PC-3 (cell line): ENCODE measurements around the gene MYLK. TPM values are rescaled to one million over a fixed set of nuclear protein-coding genes. Genes with fewer than 3 reads are reported as not detected.

Experiments
- total RNA-seq: library from RNA; depleted of rRNA; stranded (reverse); fragments of >200 nt; gene quantifications from 2 replicates; pipeline ENCODE4 v1.2.3, GENCODE V29; 2014; rRNA removed

MYLK gene
- total RNA-seq, 1 experiment from 2014 or later, result 6.9 TPM

Other genes starting within 250 kb of the MYLK start
- 40.9 and 62.6 TPM in 2 replicates for gene CCDC14, start 76.9 kb upstream of the MYLK start, total RNA-seq
- gene ROPN1, start 107.8 kb upstream of the MYLK start, total RNA-seq, result not detected in 2 replicates
- 9.9 and 13.0 TPM in 2 replicates for gene KALRN, start 149.0 kb upstream of the MYLK start, total RNA-seq